H9 (cell line): ENCODE measurements around the gene EFNB2. TPM values are rescaled to one million over a fixed set of nuclear protein-coding genes. Genes with fewer than 3 reads are reported as not detected.

Experiments
- DNase-seq: peaks from one replicate; pipeline ENCODE4 v3.0.0-alpha.2; 2017
- H2AFZ ChIP-seq: one replicate; pipeline ENCODE4 v1.6.1; 2013; ENCODE audit warnings: mild to moderate bottlenecking, low read length, control low read depth, moderate library complexity
- H2AK5ac ChIP-seq: 2 replicates; pipeline ENCODE4 v1.6.1; 2013; ENCODE audit warnings: low read length, control low read depth, mixed read lengths; ENCODE audit not compliant: insufficient read length
- H2BK120ac ChIP-seq: one replicate; pipeline ENCODE4 v1.6.1; 2013; ENCODE audit warnings: low read depth, mild to moderate bottlenecking, low read length, control low read depth, inconsistent platforms; ENCODE audit not compliant: poor library complexity, severe bottlenecking
- H2BK12ac ChIP-seq: 2 replicates; pipeline ENCODE4 v1.6.1; 2013; ENCODE audit warnings: low read length, control low read depth, mixed read lengths, low read depth; ENCODE audit not compliant: insufficient read length
- H2BK15ac ChIP-seq: 2 replicates; pipeline ENCODE4 v1.6.1; 2013; ENCODE audit warnings: low read depth, low read length, control low read depth
- H2BK20ac ChIP-seq: one replicate; pipeline ENCODE4 v1.6.1; 2013; ENCODE audit warnings: low read depth, mild to moderate bottlenecking, low read length, control low read depth, inconsistent platforms; ENCODE audit not compliant: poor library complexity, severe bottlenecking
- H2BK5ac ChIP-seq: 2 replicates; pipeline ENCODE4 v1.6.1; 2013; ENCODE audit warnings: low read length, control low read depth, mixed read lengths; ENCODE audit not compliant: insufficient read length
- H3K14ac ChIP-seq: 2 replicates; pipeline ENCODE4 v1.6.1; 2013; ENCODE audit warnings: low read length, control low read depth; ENCODE audit not compliant: insufficient read depth
- H3K18ac ChIP-seq: 2 replicates; pipeline ENCODE4 v1.6.1; 2013; ENCODE audit warnings: low read depth, mild to moderate bottlenecking, mixed read lengths, low read length, control low read depth; ENCODE audit not compliant: insufficient read length
- H3K23ac ChIP-seq: 2 replicates; pipeline ENCODE4 v1.6.1; 2013; ENCODE audit warnings: low read length, control low read depth, mixed read lengths, low read depth; ENCODE audit not compliant: insufficient read length
- H3K23me2 ChIP-seq: 2 replicates; pipeline ENCODE4 v1.6.1; 2013; ENCODE audit warnings: low read depth, mild to moderate bottlenecking, mixed read lengths, low read length, control low read depth; ENCODE audit not compliant: insufficient read length, poor library complexity, severe bottlenecking
- H3K27ac ChIP-seq: 2 replicates; pipeline ENCODE4 v1.5.1; 2013; ENCODE audit warnings: low read length, control low read depth, mixed read lengths, low read depth; ENCODE audit not compliant: insufficient read length
- H3K27me3 ChIP-seq: 2 replicates; pipeline ENCODE4 v1.6.1; 2013; ENCODE audit warnings: low read length, control low read depth, inconsistent platforms; ENCODE audit not compliant: insufficient read depth
- H3K4ac ChIP-seq: 2 replicates; pipeline ENCODE4 v1.6.1; 2013; ENCODE audit warnings: low read depth, mild to moderate bottlenecking, control low read depth, inconsistent platforms, low read length, moderate library complexity
- H3K4me1 ChIP-seq: 2 replicates; pipeline ENCODE4 v1.6.1; 2013; ENCODE audit warnings: low read length, control low read depth, inconsistent platforms; ENCODE audit not compliant: insufficient read depth
- H3K4me2 ChIP-seq: 2 replicates; pipeline ENCODE4 v1.6.1; 2013; ENCODE audit warnings: low read length, control low read depth, mixed read lengths; ENCODE audit not compliant: insufficient read length, insufficient read depth
- H3K56ac ChIP-seq: 2 replicates; pipeline ENCODE4 v1.6.1; 2013; ENCODE audit warnings: low read depth, mild to moderate bottlenecking, mixed read lengths, low read length, control low read depth; ENCODE audit not compliant: insufficient read length
- H3K79me1 ChIP-seq: 2 replicates; pipeline ENCODE4 v1.6.1; 2013; ENCODE audit warnings: low read depth, mild to moderate bottlenecking, moderate library complexity, low read length, control low read depth, inconsistent platforms; ENCODE audit not compliant: insufficient read depth, poor library complexity, severe bottlenecking
- H3K79me2 ChIP-seq: 2 replicates; pipeline ENCODE4 v1.6.1; 2013; ENCODE audit warnings: low read length, control low read depth, inconsistent platforms; ENCODE audit not compliant: insufficient read depth
- H3K9ac ChIP-seq: 2 replicates; pipeline ENCODE4 v1.6.1; 2013; ENCODE audit warnings: low read length, control low read depth, mixed read lengths; ENCODE audit not compliant: insufficient read length; ENCODE audit errors: extremely low read depth
- H3K9me3 ChIP-seq: one replicate; pipeline ENCODE4 v1.6.1; 2013; ENCODE audit warnings: low read depth, low read length, inconsistent platforms; ENCODE audit not compliant: control insufficient read depth
- H3T11ph ChIP-seq: one replicate; pipeline ENCODE4 v1.6.1; 2013; ENCODE audit warnings: mild to moderate bottlenecking, low read length, control low read depth, inconsistent platforms
- H4K20me1 ChIP-seq: one replicate; pipeline ENCODE4 v1.6.1; 2013; ENCODE audit not compliant: control insufficient read depth, insufficient read length, insufficient read depth
- H4K5ac ChIP-seq: 2 replicates; pipeline ENCODE4 v1.6.1; 2013; ENCODE audit warnings: low read depth, mild to moderate bottlenecking, mixed read lengths, low read length, control low read depth; ENCODE audit not compliant: insufficient read length
- H4K8ac ChIP-seq: replicated peaks from 2 replicates; pipeline ENCODE4 v1.6.1; 2013; ENCODE audit warnings: low read length, control low read depth, mixed read lengths, low read depth; ENCODE audit not compliant: insufficient read length
- H4K91ac ChIP-seq: 2 replicates; pipeline ENCODE4 v1.6.1; 2013; ENCODE audit warnings: low read depth, mild to moderate bottlenecking, moderate library complexity, mixed read lengths, low read length, control low read depth; ENCODE audit not compliant: insufficient read length
- H3K27ac Mint-ChIP-seq, 3 experiments: 2 replicates in 2 of 3; 3 replicates in 1 of 3; pipeline ENCODE4 v1.8.0; 2020 to 2021; ENCODE audit warnings: mixed read lengths in 3 of 3, mild to moderate bottlenecking in 1 of 3, moderate library complexity in 1 of 3
- H3K27me3 Mint-ChIP-seq: 2 replicates; pipeline ENCODE4 v1.8.0; 2021; ENCODE audit warnings: low read depth, mild to moderate bottlenecking, moderate library complexity, mixed read lengths
- H3K36me3 Mint-ChIP-seq, 3 experiments: 2 replicates in 2 of 3; 3 replicates in 1 of 3; pipeline ENCODE4 v1.8.0; 2020 to 2021; ENCODE audit warnings: low read depth in 3 of 3, mixed read lengths in 3 of 3; ENCODE audit not compliant: insufficient read depth in 1 of 3
- H3K4me1 Mint-ChIP-seq, 2 experiments: 2 replicates each; pipeline ENCODE4 v1.8.0; 2020; ENCODE audit warnings: mixed read lengths in 2 of 2
- H3K4me3 Mint-ChIP-seq, 2 experiments: 2 replicates in 1 of 2; 3 replicates in 1 of 2; pipeline ENCODE4 v1.8.0; 2020 to 2021; ENCODE audit warnings: mild to moderate bottlenecking in 2 of 2, mixed read lengths in 2 of 2, moderate library complexity in 1 of 2
- H3K9me3 Mint-ChIP-seq, 2 experiments: 2 replicates in 1 of 2; 3 replicates in 1 of 2; pipeline ENCODE4 v1.8.0; 2020; ENCODE audit warnings: mild to moderate bottlenecking in 2 of 2, mixed read lengths in 2 of 2, moderate library complexity in 1 of 2
- CTCF ChIP-seq: fragments of 200-600 bp; sonication (generic); conservative IDR thresholded peaks from 3 replicates; pipeline ENCODE4 v1.8.0; 2021; ENCODE audit warnings: antibody characterized with exemption, mild to moderate bottlenecking
- WGBS: extraction: QIAGEN DNeasy Blood & Tissue Kit; methylation state at CpG from one replicate; pipeline ENCODE4 v1.1.7; 2013; ENCODE audit warnings: missing lambda C conversion rate, low lambda C conversion rate, mixed read lengths; ENCODE audit not compliant: insufficient read length; ENCODE audit errors: extremely low coverage; 5-methylcytosine and 5-hydroxymethylcytosine counted together
- total RNA-seq: library from RNA; stranded (reverse); gene quantifications from 2 replicates; pipeline ENCODE4 v1.2.1, GENCODE V29; 2021

The EFNB2 gene
- total RNA-seq, 1 experiment from 2014 or later = 12.7 TPM

DNA sequence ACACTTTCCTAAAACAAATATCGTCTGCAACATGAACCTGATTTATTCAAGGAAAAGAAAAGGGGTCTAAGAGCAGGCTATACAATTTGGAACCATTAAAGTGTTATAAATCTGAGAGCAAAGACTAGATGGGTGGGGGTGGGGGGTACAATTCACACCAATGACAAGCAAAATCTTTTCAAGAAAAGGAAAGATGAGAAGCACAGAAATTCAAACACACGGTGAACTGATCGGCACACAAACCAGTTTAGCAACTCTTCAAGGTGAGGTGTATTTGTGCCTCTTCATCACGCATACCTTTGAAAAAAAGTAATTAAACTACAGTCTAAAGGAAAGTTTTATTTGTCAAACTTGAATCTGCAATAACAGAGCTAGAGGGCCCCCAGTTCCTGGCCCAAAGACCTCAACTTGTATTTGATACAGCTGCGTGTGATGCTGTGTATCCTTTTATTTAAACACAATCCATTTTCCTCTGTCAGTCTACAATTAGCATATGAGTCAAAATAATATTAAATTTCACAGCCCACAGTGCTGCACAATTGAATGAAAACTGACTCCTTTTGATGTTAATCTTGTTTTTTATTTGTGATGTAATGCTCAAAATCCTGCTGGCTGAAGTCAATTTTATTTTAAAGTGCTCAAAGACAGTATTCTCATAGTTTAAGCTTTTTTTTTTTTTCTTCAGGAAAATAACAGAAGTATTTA, 14.2 kb downstream of the EFNB2 start:
- Histone ChIP-seq H3K4ac (no peak overlapping the region), H3T11ph (no peak overlapping the region), H4K20me1 (no peaks in the 10 kb centered on the region), H3K79me2 (peaks cover 9% of the 10 kb centered on the region; the same call in 1 of the 2 replicates), H3K14ac (no peak overlapping the region), H2BK15ac (no peak overlapping the region), H2AFZ (no peak overlapping the region), H3K23ac (no peak overlapping the region), H4K5ac (no peak overlapping the region), H4K91ac (no peak overlapping the region), H3K9ac (no peak overlapping the region), H3K27me3 (no peaks in the 10 kb centered on the region), H2BK20ac (no peak overlapping the region), H3K56ac (no peak overlapping the region), H3K79me1 (no peaks in the 10 kb centered on the region), H3K4me2 (no peak overlapping the region), H2BK12ac (no peak overlapping the region), H2AK5ac (no peak overlapping the region), H3K27ac (no peak overlapping the region), H3K4me1 (peaks cover 17% of the 10 kb centered on the region), H3K18ac (no peak overlapping the region), H4K8ac (no peak overlapping the region), H3K23me2 (no peaks in the 10 kb centered on the region), H3K9me3 (no peaks in the 10 kb centered on the region), H2BK120ac (no peak overlapping the region), H2BK5ac (no peak overlapping the region)
- H3K4me1 Mint-ChIP-seq = peaks cover 66 to 69% of the 10 kb centered on the region in 2 experiments
- TF ChIP-seq CTCF = no peak
- H3K4me3 Mint-ChIP-seq = no peak overlapping the region
- H3K9me3 Mint-ChIP-seq = no peaks in the 10 kb centered on the region
- peaks cover 11% of the 10 kb centered on the region for H3K27me3 Mint-ChIP-seq
- no CpG with 5 or more reads among the region's 5 CpGs for WGBS
- no peak for DNase-seq
- H3K36me3 Mint-ChIP-seq = no peaks in the 10 kb centered on the region
- H3K27ac Mint-ChIP-seq = no peak overlapping the region
